Measurements from ENCODE around the gene NKX1-2.

NKX1-2 gene

GRCh38 chr10:124450012-124450782, at the start of gene NKX1-2:
TSS of gene NKX1-2 (minus strand) at chr10:124450035. CDS start at chr10:124449943, 92 bp downstream.
- DNase-seq (ENCODE audit: low read depth), result no peak

- DNase-seq (ENCODE audit: low read depth), result no peak
These were observed 48.2 kb upstream of the NKX1-2 start for GRCh38 chr10:124498056-124498455.

GRCh38 chr10:124497196-124497881, 47.5 kb upstream of the NKX1-2 start:
- no peak for DNase-seq (ENCODE audit: low read depth)

GRCh38 chr10:124496620-124497019, 46.8 kb upstream of the NKX1-2 start:
- DNase-seq (ENCODE audit: low read depth), result no peak

GRCh38 chr10:124496150-124496549, 46.3 kb upstream of the NKX1-2 start:
- no peak for DNase-seq (ENCODE audit: low read depth)

GRCh38 chr10:124495725-124496124, 45.9 kb upstream of the NKX1-2 start:
- DNase-seq (ENCODE audit: low read depth), result no peak

GRCh38 chr10:124495162-124495561, 45.3 kb upstream of the NKX1-2 start:
- DNase-seq (ENCODE audit: low read depth), result no peak

GRCh38 chr10:124494046-124494807, 44.4 kb upstream of the NKX1-2 start:
- no peak for DNase-seq (ENCODE audit: low read depth)

- DNase-seq (ENCODE audit: low read depth), result no peak
These were observed 43.5 kb upstream of the NKX1-2 start for GRCh38 chr10:124493214-124493882.

- no peak for DNase-seq (ENCODE audit: low read depth)
These were observed 42.4 kb upstream of the NKX1-2 start for GRCh38 chr10:124492266-124492665.

GRCh38 chr10:124491105-124491504, 41.3 kb upstream of the NKX1-2 start:
- no peak for DNase-seq (ENCODE audit: low read depth)

- DNase-seq (ENCODE audit: low read depth), result no peak
These were observed 36.8 kb upstream of the NKX1-2 start for GRCh38 chr10:124486635-124487034.

GRCh38 chr10:124484661-124485060, 34.8 kb upstream of the NKX1-2 start:
- no peak for DNase-seq (ENCODE audit: low read depth)

GRCh38 chr10:124484031-124484430, 34.2 kb upstream of the NKX1-2 start:
- no peak for DNase-seq (ENCODE audit: low read depth)

- no peak for DNase-seq (ENCODE audit: low read depth)
These were observed 33.0 kb upstream of the NKX1-2 start for GRCh38 chr10:124482876-124483275.

- DNase-seq (ENCODE audit: low read depth), result no peak
These were observed 32.5 kb upstream of the NKX1-2 start for GRCh38 chr10:124482236-124482800.

- DNase-seq (ENCODE audit: low read depth), result no peak
These were observed 31.9 kb upstream of the NKX1-2 start for GRCh38 chr10:124481717-124482116.

- DNase-seq (ENCODE audit: low read depth), result no peak
These were observed 31.0 kb upstream of the NKX1-2 start for GRCh38 chr10:124480860-124481259.

- no peak for DNase-seq (ENCODE audit: low read depth)
These were observed 28.7 kb upstream of the NKX1-2 start for GRCh38 chr10:124478515-124478914.

- DNase-seq (ENCODE audit: low read depth), result no peak
These were observed 28.0 kb upstream of the NKX1-2 start for GRCh38 chr10:124477614-124478363.
